HG02763 (cell line): ENCODE results near the gene ASPSCR1.
A peak's percentile ranks its signal among the peaks of the same experiment; 100 is the strongest.

ENCODE experiments used
- ATAC-seq: cut with Tn5 transposase; IDR thresholded peaks from one replicate; pipeline ENCODE4 v1.9.1; 2021; ENCODE audit warnings: mild to moderate bottlenecking, moderate library complexity; ENCODE audit not compliant: unreplicated experiment

The ASPSCR1 gene

GRCh38 chr17:82022310-82022980 is 45.0 kb downstream of the ASPSCR1 start, which contains the start of gene CENPX:
Gene CENPX (minus strand): TSS chr17:82022878. CDS start chr17:82022861, 17 bp downstream.
- no peak for ATAC-seq

GRCh38 chr17:82022981-82023446 is 45.6 kb downstream of the ASPSCR1 start, which contains the start of gene LRRC45:
Gene LRRC45 (plus strand): TSS chr17:82023305. CDS start chr17:82023644, 339 bp downstream.
- peak; percentile 88 for ATAC-seq

- ATAC-seq: no peak
These were observed 46.2 kb downstream of the ASPSCR1 start for GRCh38 chr17:82023447-82024241.

- ATAC-seq: no peak
These were observed 47.4 kb downstream of the ASPSCR1 start for GRCh38 chr17:82024859-82025258.

- no peak for ATAC-seq
These were observed 48.1 kb downstream of the ASPSCR1 start for GRCh38 chr17:82025401-82026107.

GRCh38 chr17:82028246-82028645 is 50.8 kb downstream of the ASPSCR1 start:
- no peak for ATAC-seq

GRCh38 chr17:82028966-82029365 is 51.5 kb downstream of the ASPSCR1 start:
- no peak for ATAC-seq

GRCh38 chr17:82029391-82029790 is 52.0 kb downstream of the ASPSCR1 start:
- ATAC-seq: no peak

- no peak for ATAC-seq
These were observed 52.6 kb downstream of the ASPSCR1 start for GRCh38 chr17:82029990-82030469.

- ATAC-seq: no peak
These were observed 53.3 kb downstream of the ASPSCR1 start for GRCh38 chr17:82030470-82031302.

- no peak for ATAC-seq
These were observed 54.0 kb downstream of the ASPSCR1 start, which contains the start of gene RAC3 for GRCh38 chr17:82031303-82031884. Gene RAC3 (plus strand): TSS chr17:82031678. CDS start chr17:82031762, 84 bp downstream.

- ATAC-seq: no peak
These were observed 54.6 kb downstream of the ASPSCR1 start for GRCh38 chr17:82031885-82032627.

GRCh38 chr17:82033359-82034085 is 56.1 kb downstream of the ASPSCR1 start:
- no peak for ATAC-seq

GRCh38 chr17:82034371-82035011 is 57.1 kb downstream of the ASPSCR1 start:
- no peak for ATAC-seq

GRCh38 chr17:82035488-82035887 is 58.1 kb downstream of the ASPSCR1 start:
- no peak for ATAC-seq

- ATAC-seq: no peak
These were observed 58.7 kb downstream of the ASPSCR1 start for GRCh38 chr17:82035956-82036633.

- no peak for ATAC-seq
These were observed 59.2 kb downstream of the ASPSCR1 start for GRCh38 chr17:82036634-82037091.
